Activated CD4-positive, alpha-beta memory T cell treated with anti-CD3 and anti-CD28 coated beads for 36 hours (primary cell): ENCODE measurements around the gene MSMB. TPM values are rescaled to one million over a fixed set of nuclear protein-coding genes. Genes with fewer than 3 reads are reported as not detected.
"Not testable (repeated sequence)": the region's sequence is repeated elsewhere in the genome, so short reads cannot be mapped to it uniquely, and the experiment has no call there.

ENCODE experiments used
- CTCF ChIA-PET: fragments of 350-600 bp; sonication (Branson Sonifier 250); formaldehyde crosslinking; loops from one replicate; lab custom pipeline; 2021; ENCODE audit warnings: antibody characterized with exemption, inconsistent platforms; lab: Charles Lee
- POLR2A ChIA-PET: fragments of 350-600 bp; sonication (Branson Sonifier 250); formaldehyde crosslinking; loops from one replicate; lab custom pipeline; 2021; ENCODE audit warnings: antibody characterized with exemption; lab: Charles Lee
- DNase-seq: peaks from one replicate; pipeline ENCODE4 v3.0.0-alpha.2; 2020
- H3K27ac Mint-ChIP-seq: one replicate; pipeline ENCODE4 v1.8.0; 2021; ENCODE audit warnings: mixed read lengths
- H3K27me3 Mint-ChIP-seq: one replicate; pipeline ENCODE4 v1.8.0; 2021; ENCODE audit warnings: mixed read lengths
- H3K36me3 Mint-ChIP-seq: one replicate; pipeline ENCODE4 v1.8.0; 2021; ENCODE audit warnings: mixed read lengths
- H3K4me1 Mint-ChIP-seq: one replicate; pipeline ENCODE4 v1.8.0; 2021; ENCODE audit warnings: low read depth, mixed read lengths
- H3K4me3 Mint-ChIP-seq: one replicate; pipeline ENCODE4 v1.8.0; 2021; ENCODE audit warnings: mild to moderate bottlenecking, mixed read lengths
- H3K9me3 Mint-ChIP-seq: one replicate; pipeline ENCODE4 v1.8.0; 2021; ENCODE audit warnings: mixed read lengths
- intact Hi-C: fragments of 100-400 bp; cut with micrococcal nuclease; formaldehyde crosslinking; loops from one replicate; pipeline ENCODE4 v1.15.1; 2023
- total RNA-seq, 2 experiments: library from RNA; stranded (reverse); gene quantifications; one replicate each; pipeline ENCODE4 v1.2.3, GENCODE V29; 2021

Gene MSMB
- total RNA-seq, 2 experiments from 2014 or later = not detected

DNA sequence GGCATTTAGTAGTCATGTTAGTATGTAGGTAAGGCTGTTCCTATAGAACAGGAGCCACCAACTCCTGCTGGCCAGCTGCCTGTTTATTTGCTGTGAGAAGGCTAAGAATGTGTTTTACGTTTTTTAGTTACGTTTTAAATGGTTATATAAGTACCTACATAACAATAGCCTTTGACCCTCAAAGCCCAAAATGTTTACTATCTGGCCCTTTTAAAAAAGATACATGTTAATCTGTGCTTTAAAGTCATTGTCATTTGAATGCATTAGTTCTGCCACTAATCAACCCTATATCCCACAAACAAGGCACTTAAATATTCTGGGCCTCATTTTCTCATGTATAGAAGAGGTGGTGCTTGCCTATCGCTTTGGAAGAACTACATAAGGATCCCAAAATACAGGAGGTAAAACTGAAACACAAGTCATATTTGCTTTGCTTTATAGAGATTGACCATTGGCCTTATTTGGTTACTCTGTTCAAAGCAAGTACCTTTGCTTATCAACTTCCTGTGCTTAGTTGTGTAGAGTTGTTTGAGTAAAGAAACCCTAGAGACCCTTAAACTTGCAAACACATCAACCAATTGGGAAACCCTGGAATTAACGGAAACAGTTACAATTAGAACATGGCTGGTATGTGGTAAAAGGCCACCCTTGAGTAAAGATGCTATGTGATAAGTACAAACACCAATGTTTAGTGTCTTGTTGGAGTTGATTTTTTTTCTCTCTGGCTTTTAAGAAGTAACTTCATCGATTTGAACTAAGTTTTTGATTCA is 47.9 kb downstream of the MSMB start:
- peaks cover 42% of the 10 kb centered on the region for H3K36me3 Mint-ChIP-seq
- no peaks in the 10 kb centered on the region for H3K27me3 Mint-ChIP-seq
- ChIA-PET CTCF (no interaction called here), POLR2A (interaction anchor here (0.6 kb wide), 1 partner anchor 136 kb away, joined by 3 read pairs; no protein-coding TSS in a partner anchor)
- intact Hi-C loops = loop anchor here (2.0 kb wide), 1 partner anchor 31 kb away; no protein-coding TSS in a partner anchor
- no peaks in the 10 kb centered on the region for H3K4me1 Mint-ChIP-seq
- no peak for DNase-seq
- peaks cover 8% of the 10 kb centered on the region for H3K9me3 Mint-ChIP-seq
- H3K27ac Mint-ChIP-seq = no peak overlapping the region
- H3K4me3 Mint-ChIP-seq = no peak overlapping the region

DNA sequence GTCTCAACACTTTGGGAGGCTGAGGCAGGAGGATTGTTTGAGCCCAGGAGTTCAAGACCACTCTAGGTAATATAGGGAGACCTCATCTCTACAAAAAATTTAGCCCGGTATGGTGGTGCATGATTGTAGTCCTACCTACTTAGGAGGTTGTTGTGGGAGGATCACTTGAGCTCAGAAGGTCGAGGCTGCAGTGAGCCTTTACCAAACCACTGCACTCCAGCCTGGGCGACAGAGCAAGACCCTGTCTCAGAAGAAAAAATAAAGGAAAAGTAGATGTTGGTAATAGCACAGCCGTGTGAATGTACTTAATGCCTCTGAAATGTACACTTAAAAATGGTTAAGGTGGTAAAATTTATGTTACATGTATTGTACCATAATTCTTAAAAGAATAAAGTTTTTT is 48.5 kb downstream of the MSMB start:
- Mint-ChIP-seq H3K36me3 (peaks cover 42% of the 10 kb centered on the region), H3K4me1 (no peaks in the 10 kb centered on the region), H3K27ac (peak overlapping the region; percentile 42), H3K4me3 (no peak overlapping the region), H3K27me3 (no peaks in the 10 kb centered on the region), H3K9me3 (peaks cover 8% of the 10 kb centered on the region)
- ChIA-PET CTCF (no interaction called here), POLR2A (interaction anchor here (0.6 kb wide), 1 partner anchor 136 kb away, joined by 3 read pairs; no protein-coding TSS in a partner anchor)
- no peak for DNase-seq
- intact Hi-C loops = no loop called here

DNA sequence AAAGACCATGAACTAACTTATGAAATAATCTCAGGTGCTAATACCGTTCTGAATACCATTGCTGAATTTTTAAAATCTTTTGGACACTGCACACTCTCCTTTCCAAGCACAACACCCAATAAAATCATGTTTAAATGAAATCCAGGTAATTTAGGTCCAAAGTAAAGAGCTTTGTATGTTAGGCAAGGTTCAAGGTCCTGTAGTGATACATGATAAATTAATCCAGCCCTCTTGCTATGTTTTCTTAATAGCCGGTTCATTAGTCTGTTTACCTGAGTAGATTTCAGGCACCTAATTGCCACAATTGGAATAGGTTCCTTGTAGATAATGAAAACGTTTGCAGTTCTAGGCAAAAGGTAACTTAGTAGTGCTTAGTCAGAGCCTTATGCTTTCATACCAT is 60.5 kb downstream of the MSMB start:
- POLR2A ChIA-PET, DNase-seq, H3K4me3 Mint-ChIP-seq, CTCF ChIA-PET, intact Hi-C loops, H3K27me3 Mint-ChIP-seq, H3K27ac Mint-ChIP-seq, H3K4me1 Mint-ChIP-seq, H3K9me3 Mint-ChIP-seq: not testable (repeated sequence)
- peaks cover 16% of the 10 kb centered on the region for H3K36me3 Mint-ChIP-seq

DNA sequence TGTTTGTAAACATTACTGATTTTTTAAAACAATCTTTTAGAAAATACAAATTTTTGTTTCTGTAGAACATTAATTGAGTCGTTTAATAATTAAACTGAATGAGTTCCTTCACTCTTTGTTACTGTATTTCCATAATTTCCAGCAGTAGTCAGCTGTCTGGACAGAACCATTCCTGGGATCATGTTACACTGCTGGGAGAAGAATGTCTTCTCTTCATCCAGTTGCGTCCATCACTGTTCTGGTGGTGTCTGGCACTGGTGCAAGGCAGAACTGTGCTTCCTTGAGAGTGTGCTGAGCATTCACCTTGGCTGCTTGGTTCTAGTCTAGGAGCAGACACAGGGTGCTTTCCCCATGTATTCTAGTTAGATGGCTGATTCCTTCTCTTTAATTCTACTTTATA is 61.6 kb downstream of the MSMB start:
- H3K4me1 Mint-ChIP-seq, POLR2A ChIA-PET, intact Hi-C loops, H3K27ac Mint-ChIP-seq, DNase-seq, H3K27me3 Mint-ChIP-seq, H3K9me3 Mint-ChIP-seq, H3K4me3 Mint-ChIP-seq: not testable (repeated sequence)
- H3K36me3 Mint-ChIP-seq = peaks cover 16% of the 10 kb centered on the region
- CTCF ChIA-PET = interaction anchor here (1.0 to 1.2 kb wide), 2 partner anchors 42 to 44 kb away, joined by 4 to 5 read pairs; no protein-coding TSS in a partner anchor

DNA sequence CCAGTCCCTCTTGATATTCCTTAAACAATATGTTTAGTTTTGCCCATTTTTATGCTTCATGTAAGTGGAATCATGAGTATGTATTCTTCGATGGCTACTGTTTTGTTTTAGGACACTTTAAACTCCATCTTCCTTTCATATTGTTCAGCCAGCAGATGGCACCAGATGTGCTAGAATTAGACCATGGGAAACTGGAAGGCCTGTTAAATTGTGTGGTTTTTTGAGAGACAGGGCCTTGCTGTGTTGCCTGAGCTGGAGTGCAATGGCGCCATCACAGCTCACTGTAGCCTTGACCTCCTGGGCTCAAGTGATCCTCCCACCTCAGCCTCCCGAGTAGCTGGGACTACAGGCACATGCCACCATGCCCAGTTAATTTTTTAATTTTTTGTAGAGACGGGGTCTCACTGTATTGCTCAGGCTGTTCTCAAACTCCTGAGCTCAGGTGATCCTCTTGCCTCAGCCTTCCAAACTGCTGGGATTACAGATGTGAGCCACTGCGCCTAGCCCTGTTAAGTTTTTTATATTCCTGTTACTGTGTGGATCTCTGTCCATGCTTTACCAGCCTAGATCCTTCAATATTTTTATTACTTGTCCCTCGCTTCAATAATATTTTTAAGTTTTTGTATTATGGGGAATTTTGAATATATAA is 62.4 kb downstream of the MSMB start:
- H3K9me3 Mint-ChIP-seq, POLR2A ChIA-PET, H3K27ac Mint-ChIP-seq, H3K4me3 Mint-ChIP-seq, H3K4me1 Mint-ChIP-seq, H3K27me3 Mint-ChIP-seq, intact Hi-C loops: not testable (repeated sequence)
- DNase-seq = peak; percentile 28
- CTCF ChIA-PET = interaction anchor here (1.0 to 1.2 kb wide), 2 partner anchors 43 to 45 kb away, joined by 4 to 5 read pairs; no protein-coding TSS in a partner anchor
- H3K36me3 Mint-ChIP-seq = peaks cover 20% of the 10 kb centered on the region

Other genes starting within 250 kb of the MSMB start
- 10 to 100 TPM; 10.3 to 13.4 TPM for gene AGAP4, start 198.8 kb downstream of the MSMB start, total RNA-seq
- gene TIMM23, start 73.8 kb downstream of the MSMB start, total RNA-seq = 10 to 100 TPM; 70.2 to 73.4 TPM
- gene NCOA4, start 15.6 kb downstream of the MSMB start, total RNA-seq = 10 to 100 TPM; 79.9 to 85.3 TPM
- not detected for gene ANTXRL, start 240.7 kb upstream of the MSMB start, total RNA-seq